Endothelial cell (in vitro differentiated cells): ENCODE results near the gene DYRK1A. TPM values are rescaled to one million over a fixed set of nuclear protein-coding genes. Genes with fewer than 3 reads are reported as not detected.

Experiments
- DNase-seq: peaks from one replicate; pipeline ENCODE4 v3.0.0; 2021; ENCODE audit warnings: low spot score
- H3K27ac Mint-ChIP-seq: one replicate; pipeline ENCODE4 v1.8.0; 2021; ENCODE audit warnings: mixed read lengths, inconsistent platforms; ENCODE audit not compliant: unreplicated experiment
- H3K27me3 Mint-ChIP-seq: one replicate; pipeline ENCODE4 v1.8.0; 2021; ENCODE audit warnings: mild to moderate bottlenecking, moderate library complexity, mixed read lengths, inconsistent platforms; ENCODE audit not compliant: unreplicated experiment
- H3K36me3 Mint-ChIP-seq: one replicate; pipeline ENCODE4 v1.8.0; 2021; ENCODE audit warnings: mild to moderate bottlenecking, low read depth, mixed read lengths, inconsistent platforms; ENCODE audit not compliant: unreplicated experiment
- H3K4me1 Mint-ChIP-seq: one replicate; pipeline ENCODE4 v1.8.0; 2021; ENCODE audit warnings: mild to moderate bottlenecking, mixed read lengths, inconsistent platforms; ENCODE audit not compliant: unreplicated experiment
- H3K4me3 Mint-ChIP-seq: one replicate; pipeline ENCODE4 v1.8.0; 2021; ENCODE audit warnings: mild to moderate bottlenecking, mixed read lengths, inconsistent platforms; ENCODE audit not compliant: unreplicated experiment
- H3K9me3 Mint-ChIP-seq: one replicate; pipeline ENCODE4 v1.8.0; 2021; ENCODE audit warnings: mixed read lengths, inconsistent platforms; ENCODE audit not compliant: unreplicated experiment
- total RNA-seq: library from RNA; stranded (reverse); fragmentation: NEBNext Ultra II Directional; extraction: Animal tissue kit (Norgen Biotek cat#: 25700); gene quantifications from one replicate; pipeline ENCODE4 v1.2.1, GENCODE V29; 2021; ENCODE audit not compliant: unreplicated experiment
- TF ChIP-seq, protein P1 (sequence below): fragments of 200-600 bp; sonication (generic); IDR thresholded peaks from one replicate; pipeline ENCODE4 v1.5.0; 2021; ENCODE audit warnings: antibody characterized with exemption; ENCODE audit not compliant: unreplicated experiment

Gene DYRK1A
- total RNA-seq, 1 donor from 2014 or later = 87.5 TPM

- Mint-ChIP-seq H3K27me3 (no peaks in the 10 kb centered on the region), H3K27ac (no peak overlapping the region), H3K4me1 (peaks cover 23% of the 10 kb centered on the region), H3K9me3 (no peaks in the 10 kb centered on the region), H3K36me3 (peaks cover 9% of the 10 kb centered on the region), H3K4me3 (no peak overlapping the region)
- no peak for DNase-seq
- TF ChIP-seq, protein P1, sequence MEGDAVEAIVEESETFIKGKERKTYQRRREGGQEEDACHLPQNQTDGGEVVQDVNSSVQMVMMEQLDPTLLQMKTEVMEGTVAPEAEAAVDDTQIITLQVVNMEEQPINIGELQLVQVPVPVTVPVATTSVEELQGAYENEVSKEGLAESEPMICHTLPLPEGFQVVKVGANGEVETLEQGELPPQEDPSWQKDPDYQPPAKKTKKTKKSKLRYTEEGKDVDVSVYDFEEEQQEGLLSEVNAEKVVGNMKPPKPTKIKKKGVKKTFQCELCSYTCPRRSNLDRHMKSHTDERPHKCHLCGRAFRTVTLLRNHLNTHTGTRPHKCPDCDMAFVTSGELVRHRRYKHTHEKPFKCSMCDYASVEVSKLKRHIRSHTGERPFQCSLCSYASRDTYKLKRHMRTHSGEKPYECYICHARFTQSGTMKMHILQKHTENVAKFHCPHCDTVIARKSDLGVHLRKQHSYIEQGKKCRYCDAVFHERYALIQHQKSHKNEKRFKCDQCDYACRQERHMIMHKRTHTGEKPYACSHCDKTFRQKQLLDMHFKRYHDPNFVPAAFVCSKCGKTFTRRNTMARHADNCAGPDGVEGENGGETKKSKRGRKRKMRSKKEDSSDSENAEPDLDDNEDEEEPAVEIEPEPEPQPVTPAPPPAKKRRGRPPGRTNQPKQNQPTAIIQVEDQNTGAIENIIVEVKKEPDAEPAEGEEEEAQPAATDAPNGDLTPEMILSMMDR = no peak
Measured at GRCh38 chr21:37396855-37397254, 30.3 kb downstream of the DYRK1A start.

DNA sequence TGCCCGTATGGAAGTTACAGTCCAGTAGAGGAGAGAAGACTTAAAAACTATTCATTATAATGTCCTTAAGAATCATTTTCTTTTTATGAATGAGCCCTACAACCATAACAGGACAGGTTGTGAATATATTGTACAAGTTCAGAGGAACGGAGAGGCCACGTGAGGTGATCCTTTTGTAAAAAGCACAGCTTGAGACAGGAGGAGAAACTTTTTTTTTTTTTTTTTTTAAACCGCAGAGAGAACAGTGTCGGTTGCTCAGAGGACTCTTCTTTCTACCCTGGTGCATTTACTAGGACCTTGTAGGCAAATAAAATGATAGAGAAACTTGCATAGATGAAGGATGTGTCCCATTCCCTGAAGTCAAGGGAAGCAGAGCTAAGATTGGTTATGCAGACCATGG is 32.1 kb downstream of the DYRK1A start:
- H3K4me1 Mint-ChIP-seq = peaks cover 17% of the 10 kb centered on the region
- H3K27me3 Mint-ChIP-seq = peaks cover 2% of the 10 kb centered on the region
- TF ChIP-seq, protein P1 = no peak
- H3K36me3 Mint-ChIP-seq = peaks cover 10% of the 10 kb centered on the region
- DNase-seq = no peak
- H3K27ac Mint-ChIP-seq = no peak overlapping the region
- no peak overlapping the region for H3K4me3 Mint-ChIP-seq
- H3K9me3 Mint-ChIP-seq = no peaks in the 10 kb centered on the region

DNA sequence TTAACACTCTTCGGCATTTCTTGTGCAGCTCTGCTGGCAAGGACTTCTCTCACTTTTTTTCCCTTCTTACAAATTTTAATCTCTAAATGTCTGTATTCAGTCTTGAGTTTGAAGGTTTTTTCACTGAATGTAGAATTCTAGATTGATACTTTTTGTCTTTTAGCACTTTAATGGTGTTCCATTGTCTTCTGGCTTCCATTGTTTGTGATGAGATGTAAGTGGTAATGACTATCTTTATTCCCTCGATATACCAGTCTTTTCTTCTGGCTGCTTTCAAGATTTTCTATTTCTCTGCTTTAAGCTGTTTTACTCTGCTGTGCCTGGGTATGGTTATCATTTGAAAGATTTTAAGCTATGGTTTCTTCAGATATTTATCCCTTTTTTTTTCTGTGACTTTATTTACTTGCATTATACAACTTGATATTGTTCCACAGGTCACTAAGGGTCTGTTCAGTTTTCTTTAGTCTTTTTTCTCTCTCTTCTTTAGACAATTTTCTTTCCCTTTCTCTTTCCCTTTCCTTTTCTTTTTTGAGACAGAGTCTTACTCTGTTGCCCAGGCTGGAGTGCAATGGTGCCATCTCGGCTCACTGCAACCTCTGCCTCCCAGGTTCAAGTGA is 35.8 kb downstream of the DYRK1A start:
- peaks cover 21% of the 10 kb centered on the region for H3K4me1 Mint-ChIP-seq
- H3K9me3 Mint-ChIP-seq = no peaks in the 10 kb centered on the region
- no peak for DNase-seq
- H3K36me3 Mint-ChIP-seq = peaks cover 10% of the 10 kb centered on the region
- H3K27ac Mint-ChIP-seq = no peak overlapping the region
- H3K4me3 Mint-ChIP-seq = no peak overlapping the region
- TF ChIP-seq, protein P1 = no peak
- peaks cover 2% of the 10 kb centered on the region for H3K27me3 Mint-ChIP-seq

DNA sequence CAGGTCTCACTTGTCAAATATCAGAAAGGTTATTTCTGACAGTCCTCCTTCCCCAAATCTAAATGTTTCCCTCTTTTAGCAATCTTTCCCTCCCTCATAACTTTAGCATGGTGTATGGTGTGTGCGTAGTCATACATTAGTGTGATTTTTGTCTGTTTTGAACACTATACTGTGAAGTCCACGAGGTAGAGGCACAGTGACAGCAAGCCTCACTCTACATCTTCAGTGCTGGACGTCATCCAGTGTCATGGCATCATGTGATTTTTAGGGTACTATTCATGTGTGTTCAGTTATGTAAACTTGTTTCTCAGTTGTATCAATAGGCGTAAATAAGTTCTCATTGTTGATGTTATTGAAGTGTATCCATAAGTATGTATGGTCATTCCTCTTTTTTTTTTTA is 39.1 kb downstream of the DYRK1A start:
- H3K4me1 Mint-ChIP-seq = peaks cover 9% of the 10 kb centered on the region
- H3K27me3 Mint-ChIP-seq = peaks cover 2% of the 10 kb centered on the region
- TF ChIP-seq, protein P1 = no peak
- peaks cover 7% of the 10 kb centered on the region for H3K36me3 Mint-ChIP-seq
- no peak for DNase-seq
- H3K9me3 Mint-ChIP-seq = no peaks in the 10 kb centered on the region
- no peak overlapping the region for H3K4me3 Mint-ChIP-seq
- H3K27ac Mint-ChIP-seq = no peak overlapping the region

DNA sequence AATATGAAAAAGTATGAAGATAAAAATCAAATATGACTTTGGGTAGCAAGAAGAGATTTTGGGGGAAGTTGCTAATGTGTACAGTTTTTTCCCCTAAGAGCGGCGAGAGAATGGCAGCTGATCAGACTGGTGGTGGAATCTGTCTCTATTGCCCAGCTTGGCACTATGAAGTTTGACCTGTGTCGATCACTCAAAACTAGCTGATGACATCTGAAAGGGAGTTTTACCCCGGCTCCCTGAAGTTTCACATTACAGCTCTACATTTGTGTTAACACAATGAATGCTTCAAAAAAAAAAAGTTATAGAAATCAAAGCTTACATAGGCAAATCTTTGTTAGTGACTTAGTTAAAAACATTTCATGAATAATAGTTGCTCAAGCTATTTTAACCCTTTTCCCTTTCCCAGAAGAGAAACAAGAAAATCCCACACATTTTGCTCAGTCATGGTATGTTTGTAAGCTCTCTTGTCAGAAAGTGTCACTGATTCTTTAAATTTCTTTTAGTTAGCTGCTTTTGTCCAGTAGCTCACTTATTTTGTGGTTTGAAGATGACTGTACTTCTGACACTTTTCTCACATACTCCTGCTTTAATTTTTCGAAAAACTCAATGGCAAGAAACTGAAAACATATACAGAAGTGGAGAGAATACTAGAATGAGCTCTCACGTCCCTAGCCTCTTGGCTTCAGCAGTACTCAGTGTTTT is 41.3 kb downstream of the DYRK1A start:
- peaks cover 1% of the 10 kb centered on the region for H3K27me3 Mint-ChIP-seq
- TF ChIP-seq, protein P1 = no peak
- no peak overlapping the region for H3K27ac Mint-ChIP-seq
- H3K9me3 Mint-ChIP-seq = no peaks in the 10 kb centered on the region
- peaks cover 18% of the 10 kb centered on the region for H3K4me1 Mint-ChIP-seq
- H3K4me3 Mint-ChIP-seq = no peak overlapping the region
- no peak for DNase-seq
- H3K36me3 Mint-ChIP-seq = no peaks in the 10 kb centered on the region
